EH (cell line): ENCODE data around the gene FHL2.

Source experiments
- DNase-seq: peaks from one replicate; pipeline ENCODE4 v3.0.0-alpha.2; 2015; ENCODE audit warnings: low read depth

FHL2 gene

DNA sequence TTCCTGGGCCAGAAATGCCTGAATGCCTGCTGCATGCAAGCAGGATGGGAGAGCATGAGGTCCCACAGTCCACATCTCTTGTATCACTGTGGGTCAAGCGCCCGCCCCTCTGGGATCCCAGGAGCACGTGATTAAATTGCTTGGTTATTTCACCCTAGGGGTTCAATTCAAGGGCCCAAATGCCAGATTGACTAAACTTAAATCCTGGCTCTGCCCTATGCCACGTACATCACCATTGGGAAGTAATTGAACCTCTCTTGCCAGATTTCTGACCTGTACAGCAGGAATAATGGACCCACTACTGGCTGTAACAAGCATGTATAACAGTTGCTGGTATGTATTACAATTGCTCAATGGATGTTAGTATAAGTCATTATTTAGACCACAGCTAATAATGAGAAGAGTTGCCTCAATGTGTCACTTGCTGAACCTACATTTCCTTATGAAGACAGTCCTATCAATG is 19.9 kb downstream of the FHL2 start:
- no peak for DNase-seq

DNA sequence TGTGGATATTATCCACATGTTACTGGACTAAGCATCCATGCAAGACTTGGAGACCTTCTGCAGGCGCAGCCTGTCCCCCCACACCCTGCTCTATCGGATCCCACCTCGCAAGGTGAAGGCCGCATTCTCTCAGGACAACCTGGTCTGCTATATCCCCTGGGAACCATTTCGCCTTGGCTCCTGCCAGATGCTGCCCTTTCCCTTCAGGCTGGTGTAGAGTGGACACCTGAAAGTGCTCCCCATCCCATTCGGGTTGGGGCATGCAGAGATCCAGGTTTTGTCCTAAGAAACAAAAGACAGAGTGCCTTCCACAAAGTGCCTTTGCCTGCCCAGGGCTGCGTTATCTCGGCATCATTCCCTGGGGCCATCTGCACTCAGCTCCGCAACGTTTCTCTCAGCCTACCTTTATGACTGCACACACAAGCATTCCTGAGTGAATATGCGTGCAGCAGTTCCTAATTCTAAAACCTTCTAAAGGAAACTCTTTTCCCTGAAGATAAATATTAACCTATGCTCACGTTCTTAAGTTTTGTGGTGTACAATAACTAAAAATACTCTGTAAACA is 20.5 kb downstream of the FHL2 start:
- no peak for DNase-seq

DNA sequence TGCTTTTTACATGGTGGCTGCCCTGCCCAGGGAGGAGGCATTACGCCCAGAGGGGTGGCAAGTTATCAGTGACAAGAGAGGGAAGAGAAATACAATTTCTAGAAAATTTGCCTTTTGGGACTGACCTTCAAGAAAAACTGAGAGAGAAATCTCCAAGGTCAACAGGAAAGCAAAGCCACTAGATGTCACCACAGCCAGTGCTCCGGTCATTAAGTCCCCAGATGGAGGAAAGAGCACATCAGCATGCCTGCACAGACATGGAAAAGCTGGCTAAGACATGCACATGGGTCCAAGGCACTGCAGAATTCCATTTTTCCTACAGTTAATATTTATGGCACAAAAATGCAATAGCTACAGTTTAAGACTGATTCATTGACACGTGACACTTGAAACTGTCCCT is 21.0 kb downstream of the FHL2 start:
- DNase-seq: peak; percentile 38

DNA sequence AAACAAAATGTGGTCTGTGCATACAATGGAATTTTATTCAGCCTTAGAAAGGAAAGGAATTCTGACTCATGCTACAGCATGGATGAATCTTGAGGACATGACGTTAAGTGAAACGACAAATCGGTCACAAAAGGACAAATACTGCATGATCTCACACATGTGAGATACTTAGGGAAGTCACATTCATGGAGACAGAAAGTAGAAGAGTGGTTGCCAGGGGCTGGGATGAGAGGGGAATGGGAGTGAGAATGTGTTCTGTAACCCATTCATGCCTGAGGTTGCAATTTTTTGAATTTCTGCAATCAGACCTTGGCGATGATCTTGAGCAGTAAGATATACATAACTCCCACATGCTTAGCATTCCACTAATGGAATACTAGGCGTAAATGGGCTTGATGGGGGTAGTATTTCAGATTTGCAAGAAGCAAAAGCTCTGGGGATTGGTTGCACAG is 22.0 kb downstream of the FHL2 start:
- peak; percentile 86 for DNase-seq

DNA sequence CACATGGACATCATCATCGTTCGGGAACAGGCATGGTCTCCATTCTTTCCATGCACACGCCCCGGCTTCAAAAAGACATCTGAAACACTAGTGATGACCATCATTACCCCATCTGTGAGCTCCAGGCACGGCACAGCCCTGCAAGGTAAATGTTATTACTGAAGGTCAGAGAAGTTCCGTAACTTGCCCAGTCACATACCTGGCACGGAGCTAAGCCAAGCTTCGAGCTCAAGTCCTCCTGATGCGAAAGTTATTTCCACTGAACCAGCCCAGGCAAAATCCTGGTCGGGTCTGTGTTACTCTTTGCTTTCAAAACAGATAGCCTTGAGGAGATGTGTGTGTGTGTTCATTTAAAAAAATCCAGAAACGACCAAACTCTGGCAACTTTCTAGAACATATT is 22.8 kb downstream of the FHL2 start:
- no peak for DNase-seq

DNA sequence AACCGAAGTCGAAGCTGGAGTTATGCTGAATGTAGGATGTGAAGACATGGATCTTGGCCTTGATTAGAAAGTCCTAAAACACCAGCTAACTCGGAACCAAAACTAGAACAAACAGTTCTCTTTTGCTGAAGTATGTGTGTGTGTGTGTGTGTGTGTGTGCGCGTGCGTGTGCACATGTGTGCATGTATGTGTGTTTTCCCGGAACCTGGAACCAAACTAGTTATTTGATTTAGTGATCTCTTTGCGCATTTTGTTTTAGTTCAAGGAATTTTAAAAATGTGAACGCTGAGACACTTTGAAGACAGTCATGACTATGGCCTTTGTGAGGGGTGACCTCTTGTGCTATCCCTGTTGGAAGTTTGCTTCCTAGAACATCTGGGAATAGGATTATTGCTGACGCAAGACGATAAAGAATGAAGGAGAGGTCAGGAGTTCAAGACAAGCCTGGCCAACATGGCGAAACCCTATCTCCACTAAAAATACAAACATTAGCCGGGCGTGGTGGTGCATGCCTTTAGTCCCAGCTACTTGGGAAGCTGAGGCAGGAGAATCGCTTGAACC is 23.8 kb downstream of the FHL2 start:
- DNase-seq: peak; percentile 93

DNA sequence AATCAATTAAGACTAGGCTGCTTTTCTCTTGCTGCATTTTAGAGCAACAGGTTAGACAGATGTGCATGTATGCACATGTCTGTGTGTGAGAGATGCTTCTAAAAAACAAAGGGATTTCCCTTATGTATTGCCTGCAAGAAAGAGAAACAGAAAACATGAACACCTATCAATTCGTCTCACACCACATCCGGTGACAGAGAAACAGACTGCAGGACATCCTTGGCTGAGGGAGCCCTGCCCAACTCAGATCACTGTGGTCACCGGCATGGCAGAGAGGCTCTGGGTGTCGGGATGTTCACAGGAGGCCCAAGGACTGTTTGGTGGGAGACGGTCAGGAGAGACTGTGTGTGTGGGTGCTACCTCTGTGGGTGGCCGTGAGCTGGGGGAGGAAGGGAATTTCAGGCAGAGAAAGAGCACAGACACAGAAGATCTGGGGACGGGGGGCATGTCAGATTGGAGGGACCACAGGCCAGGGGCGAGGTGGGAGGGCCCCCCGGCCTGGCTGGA is 24.9 kb downstream of the FHL2 start:
- DNase-seq: no peak

DNA sequence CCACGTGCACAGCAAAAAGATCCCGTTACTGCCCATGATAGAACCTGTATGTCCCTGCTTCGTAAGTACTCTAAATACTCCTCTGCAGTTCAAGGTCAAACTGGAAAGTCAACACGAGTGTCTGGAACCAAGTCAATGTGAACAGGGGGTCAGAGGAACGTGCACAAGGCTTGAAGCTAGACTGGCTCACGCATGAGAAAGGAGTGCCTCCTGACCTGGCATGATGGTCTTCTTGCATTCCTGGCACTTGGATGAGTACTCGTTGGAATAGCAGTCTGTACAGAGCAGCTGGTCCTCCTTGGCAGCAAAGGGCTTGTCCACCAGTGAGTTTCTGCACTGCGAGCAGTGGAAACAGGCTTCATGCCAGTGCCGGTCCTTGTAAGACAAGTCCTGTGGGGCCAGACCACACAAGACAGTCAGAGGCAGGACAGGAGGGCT is 25.5 kb downstream of the FHL2 start:
- DNase-seq: no peak

DNA sequence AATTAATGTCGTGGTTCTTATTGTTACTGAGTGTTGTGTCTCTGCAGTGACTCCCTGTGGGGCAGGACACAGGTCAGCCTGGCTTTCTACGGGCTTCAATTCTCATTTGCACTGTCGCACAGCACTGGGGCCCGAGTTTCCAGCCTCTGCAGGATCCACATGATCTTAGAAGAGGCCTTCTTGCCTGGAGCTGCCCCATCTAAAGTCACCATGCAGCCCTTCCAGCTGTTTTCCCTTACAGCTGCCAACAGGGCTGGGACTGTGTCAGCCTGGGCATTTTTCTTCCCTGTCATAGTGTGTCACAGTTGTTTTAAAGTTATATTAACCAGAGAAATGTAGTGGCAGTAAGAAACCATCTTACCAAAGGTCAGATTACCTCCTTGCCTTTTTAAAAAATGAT is 27.0 kb downstream of the FHL2 start:
- DNase-seq: no peak

DNA sequence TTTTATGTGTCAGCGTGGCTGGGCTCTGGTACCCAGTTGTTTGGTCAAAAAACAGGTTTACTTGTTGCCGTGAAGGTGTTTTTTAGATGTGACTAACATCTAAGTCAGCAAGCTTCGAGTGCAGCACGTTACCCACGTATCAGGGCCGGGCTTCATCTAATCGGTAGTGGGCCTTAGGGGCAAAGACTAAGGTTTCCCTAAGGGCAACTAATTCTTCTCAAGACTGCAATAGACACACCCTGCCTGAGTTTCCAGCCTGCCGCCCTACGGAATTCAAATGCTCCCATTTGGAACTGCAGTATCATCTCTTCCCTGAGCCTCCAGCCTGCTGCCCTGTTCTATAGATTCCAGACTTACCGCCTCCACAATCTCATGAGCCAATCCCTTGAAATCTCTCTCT is 27.7 kb downstream of the FHL2 start:
- no peak for DNase-seq

DNA sequence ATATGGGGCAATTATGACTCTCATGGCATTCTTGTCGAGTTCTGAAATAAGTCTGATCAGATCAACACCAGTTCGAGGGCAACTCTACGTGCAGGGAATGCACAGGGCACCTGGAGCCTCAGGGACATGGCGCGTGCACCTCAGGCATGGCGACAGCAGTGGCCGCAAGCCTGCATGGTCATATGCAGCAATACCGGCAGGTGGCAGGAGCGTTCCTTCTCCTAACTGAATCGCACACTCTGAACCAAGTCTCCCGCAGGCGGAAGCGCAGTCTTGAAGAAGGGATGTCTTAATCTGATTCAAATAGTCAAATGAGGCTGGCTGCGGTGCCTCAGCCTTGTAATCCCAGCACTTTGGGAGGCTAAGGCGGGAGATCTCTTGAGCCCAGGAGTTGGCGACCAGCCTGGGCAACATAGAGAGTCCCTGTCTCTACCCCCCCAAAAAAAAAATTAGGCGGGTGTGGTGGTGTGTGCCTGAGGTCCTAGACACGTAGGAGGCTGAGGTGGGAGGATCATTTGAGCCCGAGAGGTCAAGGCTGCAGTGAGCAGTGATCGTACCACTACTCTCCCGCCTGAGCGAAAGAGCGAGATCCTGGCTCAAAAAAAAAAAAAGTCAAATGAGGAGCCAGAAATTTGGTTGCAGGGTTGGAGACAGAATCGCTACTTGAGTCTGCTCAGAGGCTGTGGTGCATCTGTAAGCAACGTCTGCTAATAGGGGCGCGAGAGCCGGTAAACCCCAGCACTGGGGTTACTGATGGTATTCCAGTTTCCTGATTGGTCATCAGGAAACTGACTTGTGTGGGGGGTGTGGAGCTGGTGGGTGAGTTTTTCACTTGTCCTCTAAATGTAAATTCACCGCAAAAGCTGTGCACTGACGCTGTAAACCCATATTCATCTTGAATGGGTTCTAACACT is 28.8 kb downstream of the FHL2 start:
- peak; percentile 85 for DNase-seq

DNA sequence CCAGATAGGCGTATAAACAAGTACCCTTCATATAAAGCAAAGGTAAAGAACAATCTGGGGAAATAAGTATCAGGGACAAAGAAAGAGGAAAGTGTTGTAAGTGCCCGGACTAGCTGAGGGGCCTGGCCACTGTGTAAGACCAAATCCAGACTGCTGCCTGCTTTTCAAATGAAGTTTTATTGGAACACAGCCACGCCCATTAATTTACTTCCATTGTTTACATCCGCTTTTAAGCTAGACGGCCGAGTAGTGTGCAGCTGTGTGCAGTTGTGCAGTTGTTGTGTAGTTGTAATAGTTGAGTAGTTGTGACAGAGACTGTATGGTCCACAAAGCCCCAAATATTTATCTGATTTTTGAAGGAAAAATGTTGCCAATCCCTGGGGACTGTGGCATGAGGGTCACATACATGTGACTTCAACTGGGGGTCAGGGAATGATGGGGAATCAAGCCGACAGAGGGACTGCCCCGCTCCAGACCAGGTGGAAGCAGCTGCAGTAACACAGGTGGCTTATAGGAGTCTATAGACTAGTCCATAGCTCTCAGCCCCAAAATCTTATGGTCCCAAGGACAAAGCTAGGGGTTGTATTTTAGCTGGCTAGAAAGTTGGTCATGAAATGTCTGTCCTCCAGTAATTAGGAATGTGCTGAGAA is 30.0 kb downstream of the FHL2 start:
- no peak for DNase-seq

DNA sequence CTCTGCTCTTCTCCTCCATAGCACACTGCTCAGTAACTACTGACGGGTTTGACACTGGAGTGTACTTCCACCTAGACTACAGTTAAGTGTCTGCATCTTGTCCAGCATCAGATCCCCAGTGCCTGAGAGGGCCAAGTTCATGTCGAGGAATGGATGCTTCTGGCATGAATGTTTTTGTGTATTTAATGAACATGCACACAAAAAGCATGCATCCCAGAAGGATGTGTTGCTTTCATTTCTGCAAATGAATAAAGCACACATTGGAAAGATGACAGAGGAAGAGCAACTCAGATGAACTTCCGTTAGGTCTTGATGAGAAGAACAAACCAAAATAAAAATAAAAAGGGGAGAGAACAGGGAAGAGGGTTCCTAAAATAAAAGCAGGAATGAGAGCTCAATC is 33.6 kb downstream of the FHL2 start:
- peak; percentile 65 for DNase-seq

DNA sequence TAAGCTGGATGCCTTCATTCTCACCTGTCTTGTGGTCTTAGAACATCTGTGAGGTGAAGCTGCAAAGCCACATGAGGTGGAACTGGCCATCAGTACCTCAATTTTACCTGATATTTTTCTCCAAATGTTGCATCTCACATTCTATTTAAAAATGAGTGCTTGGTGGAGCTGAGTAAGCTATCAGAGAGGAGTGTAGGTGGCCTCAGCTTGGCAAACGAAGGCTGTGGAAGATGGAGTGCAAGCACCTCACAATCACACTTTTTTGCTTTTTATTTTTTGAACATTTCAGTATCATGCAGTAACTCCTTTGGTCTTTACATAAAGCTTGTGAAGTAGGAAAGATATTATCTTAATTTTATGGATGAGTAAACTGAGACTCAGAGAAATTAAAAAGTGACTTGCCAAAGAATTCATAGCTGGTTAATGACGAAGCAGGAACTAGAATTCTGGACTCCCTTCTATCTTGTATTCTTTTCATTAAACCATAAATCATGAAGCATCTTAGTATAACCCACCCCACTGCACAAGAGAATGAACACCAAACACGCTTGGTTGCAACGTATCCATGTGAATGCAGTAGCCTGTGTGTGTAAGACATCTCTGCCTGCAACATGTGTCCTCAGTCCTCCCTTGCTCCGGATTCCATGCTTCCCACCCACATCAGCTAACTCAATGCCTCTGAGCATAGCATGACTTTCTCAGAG is 34.3 kb downstream of the FHL2 start:
- peak; percentile 79 for DNase-seq

DNA sequence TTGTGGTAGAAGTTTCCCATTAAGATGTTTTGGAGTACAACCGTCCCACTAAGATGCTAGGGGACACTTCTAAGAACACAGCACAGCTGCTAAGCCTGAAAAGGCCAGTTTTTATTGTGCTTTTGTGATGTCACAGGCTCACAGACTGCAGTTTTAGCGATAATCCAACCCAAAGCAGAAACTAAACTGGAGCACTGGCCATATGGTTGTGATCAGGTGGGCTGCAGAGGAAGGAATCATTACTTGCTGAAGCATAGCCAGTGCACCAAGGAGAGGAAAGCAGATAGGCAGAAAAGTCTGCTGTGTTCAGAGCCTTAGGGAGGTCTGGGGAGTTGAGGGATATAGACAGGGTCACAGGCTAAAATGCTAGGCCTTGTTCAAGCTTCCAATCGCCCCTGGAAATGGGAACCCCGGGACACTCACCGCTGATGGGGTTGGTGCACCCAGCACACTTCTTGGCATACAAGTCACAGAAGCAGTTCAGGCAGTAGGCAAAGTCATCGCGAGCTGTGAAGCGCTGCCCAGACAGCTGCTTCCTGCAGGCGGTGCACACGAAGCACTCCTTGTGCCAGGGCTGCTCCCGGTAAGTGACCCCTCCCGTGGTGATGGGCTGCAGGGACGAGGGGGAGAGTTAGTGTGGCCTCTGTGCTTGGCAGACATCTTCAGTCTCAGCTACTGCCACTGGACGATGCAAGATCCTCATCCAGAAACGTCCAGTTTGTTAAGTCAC is 35.8 kb downstream of the FHL2 start:
- DNase-seq: no peak

DNA sequence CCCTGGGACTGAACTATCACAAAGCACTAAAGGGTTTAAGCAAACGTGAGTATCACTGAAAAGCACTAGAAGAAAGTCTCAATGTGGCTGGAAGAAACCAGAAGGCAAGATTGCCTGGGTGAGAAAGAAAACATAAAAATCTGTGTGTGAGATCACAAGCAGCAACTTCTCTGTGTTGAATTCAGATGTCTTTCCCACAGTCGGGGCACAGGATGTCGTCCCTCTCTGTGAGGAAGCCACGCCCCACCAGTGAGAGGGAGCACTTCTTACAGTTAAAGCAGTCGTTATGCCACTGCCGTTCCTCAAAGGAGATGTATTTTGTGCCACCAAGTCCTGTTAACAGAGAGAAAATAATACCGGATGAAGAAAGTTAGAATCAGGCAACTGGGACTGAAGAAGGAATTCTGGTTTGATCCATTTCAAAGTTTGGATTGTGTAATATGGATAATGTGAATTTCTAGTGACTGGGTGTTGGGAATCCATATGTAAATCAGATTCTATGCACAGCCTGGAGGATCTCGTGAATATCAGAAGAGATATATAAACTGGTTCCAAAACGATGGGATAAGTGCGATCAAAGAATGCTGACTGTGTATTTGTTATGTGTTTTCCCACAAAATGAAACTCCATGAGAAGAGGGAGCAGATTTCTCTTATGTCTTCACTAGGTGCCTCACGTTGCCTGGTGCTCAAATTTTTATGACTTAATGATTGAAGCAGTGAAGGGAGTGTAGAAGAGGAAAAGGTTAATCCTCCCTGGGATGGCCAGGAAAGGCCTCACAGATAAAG is 37.6 kb downstream of the FHL2 start:
- DNase-seq: no peak

DNA sequence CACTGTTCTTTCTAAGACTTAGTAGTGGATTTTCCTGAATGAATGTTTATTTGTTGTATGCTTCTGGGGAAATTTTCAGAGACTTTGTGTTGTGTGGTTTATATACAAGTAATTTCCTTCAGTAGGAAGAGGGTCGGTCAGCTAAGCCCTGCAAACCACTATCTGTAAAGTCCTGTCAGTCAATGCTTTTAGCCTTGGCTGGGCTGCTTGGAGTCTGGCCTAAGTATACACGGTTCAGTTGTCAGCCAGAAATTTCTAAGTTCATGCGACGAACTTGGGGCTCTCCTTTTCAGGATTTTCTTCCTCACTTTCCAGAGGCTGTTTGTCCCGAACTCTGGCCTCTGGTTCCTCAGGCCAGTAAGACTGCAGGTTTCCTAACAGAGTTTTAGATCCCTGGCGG is 40.3 kb downstream of the FHL2 start:
- no peak for DNase-seq

DNA sequence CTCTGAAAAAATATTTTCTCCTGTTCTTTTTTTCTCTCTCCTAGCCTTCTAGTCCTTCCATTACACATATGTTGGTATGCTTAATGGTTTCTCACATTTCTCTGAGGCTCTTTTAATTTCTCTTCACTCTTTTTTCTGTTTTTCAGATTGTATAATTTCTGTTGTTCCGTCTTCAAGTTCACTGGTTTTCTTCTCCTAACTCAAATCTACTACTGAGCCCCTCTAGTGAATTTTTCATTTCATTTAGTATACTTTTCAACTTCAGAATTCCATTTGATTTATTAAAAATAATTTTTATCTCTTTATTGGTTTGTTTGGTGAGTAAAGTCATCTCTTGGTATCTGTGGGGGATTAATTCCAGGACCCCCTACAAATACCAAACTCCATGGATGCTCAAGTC is 41.7 kb downstream of the FHL2 start:
- DNase-seq: no peak

DNA sequence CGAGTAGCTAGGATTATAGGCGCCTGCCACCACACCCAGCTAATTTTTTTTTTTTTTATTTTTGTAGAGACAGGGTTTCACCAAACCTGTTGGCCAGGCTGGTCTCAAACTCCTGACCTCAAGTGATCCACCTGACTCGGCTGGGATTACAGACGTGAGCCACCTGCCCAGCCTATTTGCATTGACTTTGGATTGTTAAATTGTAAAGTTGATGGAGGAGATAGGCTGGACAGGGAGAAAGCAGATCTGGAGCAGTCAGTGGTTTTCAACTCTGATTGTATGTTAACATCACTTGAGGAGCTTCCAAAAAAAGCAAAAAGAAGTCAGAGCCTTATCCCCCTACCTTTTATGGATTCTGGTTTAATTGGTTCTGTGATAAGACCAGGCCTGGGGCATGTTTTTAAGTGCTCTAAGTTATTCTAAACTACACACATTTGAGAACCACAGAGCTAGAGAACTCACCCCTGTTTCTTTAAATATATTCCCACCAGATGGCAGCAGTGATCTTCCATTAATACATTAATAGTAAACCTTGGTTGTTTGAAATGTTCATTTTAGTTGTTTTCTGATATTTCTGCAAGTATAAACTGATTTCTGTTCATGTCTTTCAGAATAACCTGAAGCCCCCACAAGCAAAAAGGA is 54.0 kb downstream of the FHL2 start:
- DNase-seq: peak; percentile 62

DNA sequence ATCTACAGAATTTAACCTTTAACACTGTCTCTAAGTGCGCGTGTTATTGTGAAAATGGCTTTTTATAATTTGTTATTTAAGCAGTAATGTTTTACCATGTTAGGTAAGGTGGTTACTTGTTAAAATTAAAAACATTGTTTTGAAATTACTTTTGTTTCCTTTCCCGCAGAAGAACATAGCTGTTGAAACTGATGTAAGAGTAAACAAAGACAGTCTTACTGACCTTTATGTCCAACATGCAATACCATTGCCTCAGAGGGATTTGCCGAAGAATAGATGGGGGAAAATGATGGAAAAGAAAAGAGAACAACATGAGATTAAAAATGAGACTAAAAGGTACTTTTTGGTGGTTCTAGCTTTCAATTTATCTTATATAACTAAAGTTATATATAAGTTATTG is 59.4 kb downstream of the FHL2 start:
- no peak for DNase-seq
